ENCODE data around the gene GAA.
"Not testable (repeated sequence)": the region's sequence is repeated elsewhere in the genome, so short reads cannot be mapped to it uniquely, and the experiment has no call there.

Gene GAA

GRCh38 chr17:80084773-80085172 lies 16.6 kb upstream of the GAA start:
- DNase-seq: no peak

GRCh38 chr17:80086081-80086480 lies 15.3 kb upstream of the GAA start:
- DNase-seq: no peak

GRCh38 chr17:80086616-80087015 lies 14.8 kb upstream of the GAA start:
- no peak for DNase-seq

- no peak for DNase-seq
Measured at GRCh38 chr17:80087346-80088265, 13.8 kb upstream of the GAA start.

GRCh38 chr17:80089762-80090161 lies 11.6 kb upstream of the GAA start:
- no peak for DNase-seq

GRCh38 chr17:80090164-80090563 lies 11.2 kb upstream of the GAA start:
- not testable (repeated sequence) for DNase-seq

GRCh38 chr17:80091376-80091775 lies 10.0 kb upstream of the GAA start:
- DNase-seq: peak; percentile 29

- peak; percentile 94 for DNase-seq
Measured at GRCh38 chr17:80092959-80093358, 8.4 kb upstream of the GAA start.

GRCh38 chr17:80095038-80095843 lies 6.1 kb upstream of the GAA start:
- no peak for DNase-seq

GRCh38 chr17:80095844-80096475 lies 5.4 kb upstream of the GAA start:
- DNase-seq: no peak

GRCh38 chr17:80096561-80097021 lies 4.8 kb upstream of the GAA start:
- DNase-seq: no peak

GRCh38 chr17:80097127-80097621 lies 4.2 kb upstream of the GAA start:
- no peak for DNase-seq

GRCh38 chr17:80097844-80098691 lies 3.3 kb upstream of the GAA start:
- no peak for DNase-seq

- no peak for DNase-seq
Measured at GRCh38 chr17:80099291-80100034, 1.9 kb upstream of the GAA start.

GRCh38 chr17:80100035-80100323 lies 1.4 kb upstream of the GAA start:
- no peak for DNase-seq

- DNase-seq: peak; percentile 65
Measured at GRCh38 chr17:80101946-80102663, 724 bp downstream of the GAA start.

- DNase-seq: no peak
Measured at GRCh38 chr17:80102664-80103448, 1.5 kb downstream of the GAA start.

- DNase-seq: no peak
Measured at GRCh38 chr17:80103449-80104085, 2.2 kb downstream of the GAA start.

GRCh38 chr17:80104321-80104955 lies 3.1 kb downstream of the GAA start:
- DNase-seq: no peak
